ENCODE measurements around the gene RRP9.

Gene RRP9

DNA sequence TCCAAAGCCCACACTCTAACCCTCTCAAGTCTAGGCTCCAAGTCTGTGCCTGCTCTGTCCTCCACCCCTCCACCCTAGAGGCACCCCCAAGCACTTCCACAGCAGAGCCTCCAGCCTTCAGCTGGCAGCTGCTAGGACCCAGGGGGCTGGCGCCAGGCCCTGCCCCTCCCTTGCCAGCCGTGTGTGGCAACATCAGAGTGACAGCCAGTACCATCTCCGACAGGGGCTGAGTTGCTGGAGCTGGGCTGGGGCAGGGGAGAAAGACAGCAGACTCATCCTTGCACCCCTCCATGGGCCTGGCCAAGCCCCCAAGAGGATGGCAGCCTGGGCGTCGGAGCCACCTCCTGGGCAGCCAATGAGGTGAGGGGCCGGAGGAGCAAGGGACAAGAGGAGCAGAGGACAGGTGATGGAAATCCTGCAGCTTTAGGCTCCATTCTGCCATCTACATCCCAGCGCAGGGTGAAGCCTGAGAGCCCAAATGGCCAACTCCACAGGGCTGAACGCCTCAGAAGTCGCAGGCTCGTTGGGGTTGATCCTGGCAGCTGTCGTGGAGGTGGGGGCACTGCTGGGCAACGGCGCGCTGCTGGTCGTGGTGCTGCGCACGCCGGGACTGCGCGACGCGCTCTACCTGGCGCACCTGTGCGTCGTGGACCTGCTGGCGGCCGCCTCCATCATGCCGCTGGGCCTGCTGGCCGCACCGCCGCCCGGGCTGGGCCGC is 13.6 kb upstream of the RRP9 start, which contains the start of gene GPR62:
Gene GPR62 (plus strand): TSS at position 207 of the 718 bp plus-strand sequence. CDS start 272 bp downstream, at position 479.
- no peak for DNase-seq

DNA sequence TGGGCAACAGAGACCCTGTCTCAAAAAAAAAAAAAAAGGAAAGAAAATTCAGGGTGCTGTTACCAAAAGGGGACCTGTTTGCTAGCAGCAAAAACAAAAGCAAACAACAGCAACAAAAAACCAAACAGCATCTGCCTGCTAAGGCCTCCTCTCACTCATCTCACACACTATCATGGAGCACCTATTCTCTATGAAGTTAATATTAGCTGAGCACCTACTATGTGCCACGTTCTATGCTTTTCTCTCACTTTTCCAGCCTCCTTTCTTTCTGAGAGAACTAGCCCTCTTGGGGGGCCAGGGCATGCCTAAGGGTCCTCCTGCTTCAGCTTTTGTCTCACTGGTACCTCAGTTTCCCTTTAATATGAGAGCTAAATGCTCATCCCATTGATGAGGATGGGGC is 13.0 kb upstream of the RRP9 start:
- no peak for DNase-seq

DNA sequence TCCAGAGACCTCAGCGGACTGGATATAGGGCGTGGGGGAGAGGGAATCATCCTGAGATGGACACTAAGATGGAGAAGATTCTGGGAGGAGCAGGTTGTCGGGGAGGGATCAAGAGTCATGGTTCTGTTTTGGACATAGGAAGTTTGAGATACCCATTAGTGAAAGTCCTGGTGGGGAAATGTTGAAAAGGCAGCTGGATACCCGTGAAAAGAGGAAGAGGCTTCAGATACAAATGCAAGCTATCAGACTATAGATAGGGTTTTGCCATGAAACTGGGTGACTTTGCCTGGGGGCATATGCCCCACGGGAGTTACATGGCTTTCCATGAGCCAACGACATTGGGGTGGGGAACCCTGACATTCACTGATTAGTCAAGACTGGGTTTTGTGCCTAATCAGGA is 12.4 kb upstream of the RRP9 start:
- DNase-seq = no peak

DNA sequence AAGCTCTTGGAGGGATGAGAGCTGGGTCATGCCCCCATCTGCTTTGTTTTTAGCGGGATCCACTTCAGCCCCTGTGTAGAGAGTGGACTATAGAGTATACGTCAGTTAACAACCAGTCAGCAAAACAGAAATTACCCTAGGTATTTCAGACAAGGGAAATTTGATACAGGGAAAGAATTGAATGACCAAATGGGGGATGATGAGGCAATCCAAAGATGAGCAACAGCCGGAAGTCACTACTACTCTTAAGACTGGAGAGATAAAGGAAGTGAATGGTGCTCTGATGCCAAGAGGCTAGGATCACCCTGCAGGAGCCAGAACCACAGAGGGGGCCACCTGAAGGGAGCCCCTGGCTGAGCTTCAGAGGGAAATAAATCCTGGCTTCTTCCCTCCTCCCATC is 11.7 kb upstream of the RRP9 start:
- DNase-seq = no peak

DNA sequence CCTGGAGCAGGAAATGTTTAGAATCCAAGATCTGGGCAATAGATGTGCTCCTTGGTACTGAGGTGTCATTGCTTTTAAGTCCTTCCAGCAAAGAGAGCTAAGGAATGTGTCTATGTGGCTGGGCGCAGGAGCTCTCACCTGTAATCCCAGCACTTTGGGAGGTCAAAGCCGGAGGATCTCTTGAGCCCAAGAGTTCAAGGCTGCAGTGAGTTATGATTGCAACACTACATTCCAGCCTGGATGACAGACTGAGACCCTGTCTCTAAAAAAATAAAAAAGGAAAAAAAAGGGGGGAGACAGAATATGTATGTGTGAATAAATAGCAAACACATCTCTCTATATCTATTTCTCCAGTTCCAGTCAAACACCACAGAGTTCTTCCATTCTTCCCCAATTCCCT is 9.2 kb upstream of the RRP9 start:
- DNase-seq = no peak

DNA sequence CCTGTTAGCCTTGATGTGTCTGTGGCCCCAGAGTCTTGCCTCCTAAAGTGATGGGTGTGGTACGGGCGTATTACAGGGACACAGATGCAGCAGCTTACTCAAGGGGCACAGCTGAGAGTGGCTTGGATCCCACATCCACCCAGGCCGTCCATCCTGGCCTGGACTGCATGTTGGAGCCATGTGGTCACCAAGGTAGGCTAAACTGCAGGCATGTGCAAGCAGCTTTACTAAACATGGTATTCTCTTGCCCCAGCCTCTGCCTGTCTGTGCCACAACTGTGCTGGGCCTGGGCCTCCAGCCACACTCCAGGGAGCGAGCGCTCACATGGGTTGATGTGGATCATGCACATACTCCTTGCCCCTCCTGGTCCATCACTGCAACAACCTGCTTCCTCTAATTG is 7.4 kb upstream of the RRP9 start:
- DNase-seq = no peak

DNA sequence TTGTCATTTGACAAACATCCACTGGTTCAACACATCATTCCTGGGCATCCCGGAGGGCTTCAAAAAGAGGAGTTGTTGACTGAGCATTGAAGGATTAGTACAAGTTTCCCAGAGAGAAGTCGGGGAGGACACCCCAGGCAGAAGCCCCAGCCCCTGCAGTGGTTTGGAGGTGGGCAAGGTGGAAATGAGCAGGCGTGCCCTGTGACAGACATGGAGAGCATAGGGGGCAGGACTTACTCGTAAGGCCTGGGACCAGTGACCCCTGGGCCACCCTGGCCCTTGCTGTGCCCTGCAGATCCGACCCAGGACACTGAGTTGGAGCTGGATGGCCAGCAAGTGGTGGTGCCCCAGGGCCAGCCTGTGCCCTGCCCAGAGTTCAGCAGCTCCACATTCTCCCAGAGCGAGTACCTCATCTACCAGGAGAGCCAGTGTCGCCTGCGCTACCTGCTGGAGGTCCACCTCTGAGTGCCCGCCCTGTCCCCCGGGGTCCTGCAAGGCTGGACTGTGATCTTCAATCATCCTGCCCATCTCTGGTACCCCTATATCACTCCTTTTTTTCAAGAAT is 6.4 kb upstream of the RRP9 start:
- no peak for DNase-seq

DNA sequence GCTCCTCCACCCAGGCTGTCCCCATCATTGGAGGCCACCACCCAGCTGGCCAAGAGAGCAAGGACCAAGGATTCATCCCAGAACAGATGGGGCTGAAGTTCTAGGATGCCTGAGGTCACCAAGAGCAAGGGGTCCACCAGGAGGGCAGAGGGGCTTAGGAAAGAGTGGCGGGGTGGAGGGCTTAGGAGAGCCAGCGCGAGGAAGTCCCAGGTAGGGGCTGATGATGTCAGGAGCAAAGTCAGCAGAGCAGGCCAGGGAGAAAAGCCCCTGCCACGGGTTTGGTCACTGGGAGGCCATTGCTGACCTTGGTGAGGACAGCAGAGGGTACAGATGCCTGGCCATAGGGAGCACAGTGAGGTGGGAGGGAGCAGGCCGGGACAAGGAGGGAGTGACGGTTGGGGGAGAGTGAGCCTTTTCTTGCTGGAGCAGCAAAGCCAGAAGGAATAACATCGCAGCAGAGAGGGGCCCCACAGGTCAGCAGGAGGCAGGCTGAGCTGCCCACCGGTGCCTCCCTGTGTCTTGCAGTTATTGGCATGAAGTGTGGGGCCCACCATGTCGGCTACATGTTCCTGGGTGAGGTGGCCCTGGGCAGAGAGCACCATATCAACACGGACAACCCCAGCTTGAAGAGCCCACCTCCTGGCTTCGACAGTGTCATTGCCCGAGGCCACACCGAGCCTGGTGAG is 5.7 kb upstream of the RRP9 start:
- no peak for DNase-seq

DNA sequence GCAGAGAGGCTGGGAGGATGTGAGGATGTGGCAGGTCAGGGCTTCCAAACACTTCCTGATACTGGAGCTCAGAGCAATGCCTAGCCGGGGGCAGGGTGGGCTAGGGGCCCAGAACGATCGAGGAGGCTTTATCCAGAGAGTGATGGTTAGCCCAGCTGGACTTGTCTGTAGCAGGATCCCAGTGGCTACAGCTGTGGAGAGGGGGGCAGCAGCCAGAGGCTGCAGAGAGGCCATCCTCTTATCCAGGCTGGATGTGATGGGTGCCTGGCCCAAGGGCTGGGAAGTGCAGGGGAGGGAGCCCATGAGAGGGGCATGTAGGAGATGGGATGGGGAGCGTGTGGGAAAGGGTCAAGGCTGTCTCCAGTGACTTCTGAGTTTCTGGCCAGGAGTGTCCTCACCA is 5.1 kb upstream of the RRP9 start:
- DNase-seq = no peak

DNA sequence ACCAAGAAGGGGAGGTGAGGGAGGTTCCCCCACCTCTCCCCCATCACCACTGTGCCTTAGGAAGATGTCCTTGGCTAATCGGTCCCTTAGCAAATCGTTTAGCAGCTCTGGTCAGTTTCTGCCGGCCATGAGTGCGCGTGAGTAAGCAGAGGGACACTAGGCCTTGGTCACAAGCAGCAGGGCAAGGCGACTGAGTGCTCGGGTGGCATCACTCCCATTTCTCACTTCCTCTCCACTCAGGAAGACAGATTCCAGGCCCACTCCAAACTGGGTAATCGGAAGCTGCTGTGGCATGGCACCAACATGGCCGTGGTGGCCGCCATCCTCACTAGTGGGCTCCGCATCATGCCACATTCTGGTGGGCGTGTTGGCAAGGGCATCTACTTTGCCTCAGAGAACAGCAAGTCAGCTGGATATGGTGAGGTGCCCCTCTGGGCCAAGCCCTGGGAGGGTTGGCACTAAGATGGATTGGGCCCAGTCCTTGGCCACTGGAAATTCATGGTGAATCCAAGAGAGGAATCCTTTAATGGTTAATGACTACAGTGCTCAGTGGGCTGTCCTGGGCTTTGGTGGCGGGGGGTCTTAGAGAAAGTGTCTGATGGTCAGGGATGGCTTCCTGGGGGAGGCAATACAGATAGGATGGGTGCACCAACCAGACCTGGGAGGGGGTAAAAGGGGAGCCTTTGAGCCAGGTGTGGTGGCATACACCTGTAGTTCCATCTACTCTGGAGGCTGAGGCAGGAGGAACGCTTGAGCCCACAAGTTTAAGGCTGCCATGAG is 4.4 kb upstream of the RRP9 start:
- DNase-seq = no peak

DNA sequence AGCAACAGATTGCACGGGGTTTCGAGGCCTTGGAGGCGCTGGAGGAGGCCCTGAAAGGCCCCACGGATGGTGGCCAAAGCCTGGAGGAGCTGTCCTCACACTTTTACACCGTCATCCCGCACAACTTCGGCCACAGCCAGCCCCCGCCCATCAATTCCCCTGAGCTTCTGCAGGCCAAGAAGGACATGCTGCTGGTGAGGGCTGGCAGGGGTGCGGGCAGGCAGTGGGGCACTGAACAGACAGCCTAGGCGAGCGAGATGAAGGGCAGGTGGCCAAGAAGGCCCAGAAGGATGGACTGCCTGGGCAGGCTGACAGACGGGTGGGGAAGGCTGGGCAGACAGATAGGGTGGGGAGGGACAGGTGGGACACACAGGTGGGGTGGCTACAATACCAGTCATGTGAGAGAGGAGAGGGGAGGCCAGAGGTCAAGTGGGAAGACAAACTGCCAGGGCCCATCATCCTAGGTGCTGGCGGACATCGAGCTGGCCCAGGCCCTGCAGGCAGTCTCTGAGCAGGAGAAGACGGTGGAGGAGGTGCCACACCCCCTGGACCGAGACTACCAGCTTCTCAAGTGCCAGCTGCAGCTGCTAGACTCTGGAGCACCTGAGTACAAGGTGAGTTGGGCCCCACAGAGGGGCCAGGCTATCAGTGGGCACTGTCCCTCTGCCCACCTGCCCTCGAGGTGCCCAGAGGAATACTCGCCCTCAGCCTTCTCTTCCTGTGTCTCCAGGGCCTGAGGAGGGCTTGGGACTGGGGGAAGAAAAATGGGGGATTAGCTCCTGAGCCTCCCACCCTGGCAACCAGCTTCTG is 3.5 kb upstream of the RRP9 start:
- no peak for DNase-seq

DNA sequence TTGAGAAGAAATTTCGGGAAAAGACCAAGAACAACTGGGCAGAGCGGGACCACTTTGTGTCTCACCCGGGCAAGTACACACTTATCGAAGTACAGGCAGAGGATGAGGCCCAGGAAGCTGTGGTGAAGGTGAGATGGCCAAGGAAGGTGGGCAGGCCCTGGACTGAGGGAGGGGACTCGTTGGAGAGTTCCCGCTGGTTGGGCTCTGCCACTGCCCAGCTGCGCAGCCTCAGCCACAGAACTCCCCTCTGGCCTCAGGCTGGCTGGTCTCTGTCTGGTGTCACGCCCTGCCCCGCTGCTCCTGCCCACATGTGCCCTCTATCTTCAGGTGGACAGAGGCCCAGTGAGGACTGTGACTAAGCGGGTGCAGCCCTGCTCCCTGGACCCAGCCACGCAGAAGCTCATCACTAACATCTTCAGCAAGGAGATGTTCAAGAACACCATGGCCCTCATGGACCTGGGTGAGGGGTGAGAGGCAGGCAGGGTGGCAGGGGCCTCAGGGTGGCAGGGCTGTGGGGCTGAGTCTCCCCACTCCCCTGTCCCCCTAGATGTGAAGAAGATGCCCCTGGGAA is 2.8 kb upstream of the RRP9 start:
- DNase-seq = no peak

DNA sequence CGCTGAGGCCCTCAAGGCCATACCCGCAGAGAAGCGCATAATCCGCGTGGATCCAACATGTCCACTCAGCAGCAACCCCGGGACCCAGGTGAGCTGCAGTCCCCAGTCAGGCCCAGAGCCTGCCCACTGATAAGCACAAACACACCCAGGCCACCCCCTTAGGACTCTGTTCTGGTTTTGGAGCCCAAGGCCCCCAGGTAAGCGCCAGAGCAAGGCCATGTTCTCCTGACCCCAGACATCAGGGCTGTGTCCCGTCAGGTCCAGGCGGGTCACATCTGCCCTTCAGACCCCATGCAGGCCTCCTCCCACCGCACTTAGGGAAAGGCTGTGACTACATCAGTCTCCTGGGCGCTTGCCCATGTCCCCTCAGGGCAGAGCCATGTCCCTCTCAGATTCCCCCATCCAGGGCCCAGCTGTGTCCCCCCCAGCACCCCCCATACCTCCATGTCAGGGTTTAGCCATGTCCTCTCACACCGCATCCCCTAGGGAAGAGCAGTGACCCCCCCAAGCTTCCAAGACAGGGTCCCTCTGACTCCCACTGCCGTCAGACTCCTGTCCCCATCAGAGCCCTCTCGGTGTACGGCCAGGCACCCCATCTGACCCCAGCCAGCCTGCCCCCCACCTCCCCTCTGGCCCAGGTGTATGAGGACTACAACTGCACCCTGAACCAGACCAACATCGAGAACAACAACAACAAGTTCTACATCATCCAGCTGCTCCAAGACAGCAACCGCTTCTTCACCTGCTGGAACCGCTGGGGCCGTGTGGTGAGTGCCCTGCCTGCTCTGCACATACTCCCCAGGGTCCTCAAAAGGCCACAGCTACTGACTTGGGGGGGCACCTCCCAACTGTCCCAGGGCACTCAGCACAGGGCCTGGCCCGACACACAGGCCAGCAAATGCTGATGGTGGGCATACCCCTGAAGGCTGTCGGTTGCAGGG is 2.0 kb upstream of the RRP9 start:
- no peak for DNase-seq

DNA sequence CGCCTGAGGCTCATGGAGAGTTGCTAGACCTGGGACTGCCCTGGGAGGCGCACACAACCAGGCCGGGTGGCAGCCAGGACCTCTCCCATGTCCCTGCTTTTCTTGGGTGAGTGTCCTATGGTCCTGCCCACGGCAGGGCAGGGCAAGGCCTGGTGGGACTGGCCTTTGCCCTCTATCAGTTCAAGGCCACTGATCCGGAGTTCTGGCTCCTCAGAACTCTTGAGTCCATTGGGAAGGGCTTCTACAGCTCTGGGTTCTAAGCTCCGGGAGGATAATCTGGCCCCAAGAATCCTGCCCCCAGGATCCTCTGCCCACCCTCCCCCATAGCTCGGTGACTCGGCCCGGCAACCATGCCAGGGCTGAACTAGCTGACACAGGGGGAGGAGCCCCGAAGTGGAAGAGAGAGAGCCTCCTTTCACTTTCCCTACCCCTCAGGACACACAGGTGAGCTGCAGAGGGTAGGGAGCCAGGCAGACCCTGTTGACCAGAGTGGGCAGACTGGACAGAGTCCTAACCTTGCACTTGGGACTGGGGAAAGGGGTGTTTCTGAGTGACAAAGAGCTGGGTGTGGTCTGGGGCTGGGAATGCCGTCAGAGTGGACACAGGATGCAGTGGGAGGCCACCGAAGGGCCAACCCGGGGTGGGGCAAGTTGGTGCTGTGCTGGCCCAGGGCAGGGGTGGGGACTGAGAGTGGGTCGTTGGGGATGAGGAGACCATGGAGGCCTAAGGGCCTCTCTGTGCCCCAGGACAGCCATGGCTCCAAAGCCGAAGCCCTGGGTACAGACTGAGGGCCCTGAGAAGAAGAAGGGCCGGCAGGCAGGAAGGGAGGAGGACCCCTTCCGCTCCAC is 1.1 kb upstream of the RRP9 start:
- DNase-seq = no peak

DNA sequence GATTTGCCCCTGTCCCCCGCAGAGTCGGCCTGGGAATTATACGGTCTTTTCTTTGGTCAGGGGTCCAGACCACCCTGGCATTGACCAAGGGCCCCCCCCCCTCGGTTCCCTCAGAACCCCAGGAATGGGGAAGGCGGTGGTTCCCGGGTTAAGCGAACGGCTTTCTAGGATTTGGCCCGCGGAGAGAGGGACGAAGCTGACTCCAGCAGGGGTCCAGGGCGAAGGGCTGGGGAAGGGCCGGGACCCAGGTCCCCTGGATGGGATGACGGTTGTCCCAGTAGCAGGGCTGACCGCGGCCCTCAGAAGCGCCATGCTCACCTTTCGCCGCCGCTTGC is 274 bp downstream of the RRP9 start:
- DNase-seq = no peak

DNA sequence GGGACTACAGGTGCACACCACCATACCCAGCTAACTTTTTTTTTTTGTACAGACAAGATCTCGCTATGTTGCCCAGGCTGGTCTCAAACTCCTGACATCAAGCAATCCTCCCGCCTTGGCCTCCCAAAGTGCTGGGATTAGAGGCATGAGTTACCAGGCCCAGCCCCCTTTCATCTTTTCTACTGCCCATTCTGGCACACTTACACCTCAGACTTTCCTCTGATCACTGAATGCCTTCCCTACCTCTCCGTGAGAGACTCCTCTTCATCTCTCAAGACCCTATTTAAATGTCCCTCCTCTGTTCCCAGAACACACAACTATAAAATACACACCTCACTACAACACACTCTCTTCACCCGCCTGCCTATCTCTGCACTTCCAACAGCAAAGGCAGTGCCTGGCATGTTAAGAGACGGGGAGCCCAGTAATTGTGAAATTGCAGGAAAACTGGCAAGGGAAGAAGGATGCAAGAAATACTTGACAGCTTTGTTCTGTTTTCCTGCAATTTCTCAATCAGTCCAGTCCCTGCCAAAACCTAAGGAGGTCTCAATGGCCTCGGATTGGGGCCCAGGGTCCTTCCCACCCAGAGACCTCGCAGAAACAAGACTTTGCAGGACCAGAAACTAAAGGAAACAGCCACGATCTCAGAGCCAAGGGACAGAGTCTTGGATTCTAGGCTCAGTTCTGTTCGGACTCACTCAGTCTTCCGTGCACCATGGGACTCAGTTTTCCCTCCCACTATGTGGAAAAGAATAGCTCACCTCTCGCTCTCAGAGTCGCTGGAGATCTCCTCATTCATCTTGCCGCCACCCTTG is 849 bp downstream of the RRP9 start:
- no peak for DNase-seq

DNA sequence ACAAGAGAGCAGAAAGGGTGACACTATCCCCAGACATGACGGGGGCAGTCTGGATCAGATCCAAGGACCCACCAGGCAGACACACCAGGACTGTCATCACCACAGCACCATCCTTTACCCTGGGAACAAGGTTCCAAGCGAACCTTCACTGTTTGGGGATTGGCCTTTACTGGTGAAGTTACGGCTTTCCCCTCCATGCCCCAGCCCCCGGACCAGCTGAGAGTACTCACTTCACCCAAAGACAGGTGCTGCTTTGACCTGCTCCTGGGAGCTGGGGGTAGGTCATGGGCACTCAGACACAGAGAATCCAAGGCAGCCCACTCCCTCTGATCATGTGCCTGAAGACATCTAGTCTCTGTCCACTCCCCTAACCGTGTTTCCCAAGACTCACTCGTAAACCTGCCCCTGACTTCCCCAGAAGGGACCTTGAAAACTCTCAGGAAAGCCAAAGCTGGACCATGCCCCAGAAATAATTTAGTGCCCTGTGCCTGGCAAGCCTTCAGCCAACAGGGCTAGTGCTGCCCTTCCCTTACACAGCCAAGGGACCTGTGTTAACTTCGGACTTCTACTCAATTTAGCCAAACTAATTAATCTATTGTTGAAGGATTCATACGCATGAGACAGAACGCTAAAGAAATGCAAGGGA is 2.8 kb downstream of the RRP9 start:
- no peak for DNase-seq

DNA sequence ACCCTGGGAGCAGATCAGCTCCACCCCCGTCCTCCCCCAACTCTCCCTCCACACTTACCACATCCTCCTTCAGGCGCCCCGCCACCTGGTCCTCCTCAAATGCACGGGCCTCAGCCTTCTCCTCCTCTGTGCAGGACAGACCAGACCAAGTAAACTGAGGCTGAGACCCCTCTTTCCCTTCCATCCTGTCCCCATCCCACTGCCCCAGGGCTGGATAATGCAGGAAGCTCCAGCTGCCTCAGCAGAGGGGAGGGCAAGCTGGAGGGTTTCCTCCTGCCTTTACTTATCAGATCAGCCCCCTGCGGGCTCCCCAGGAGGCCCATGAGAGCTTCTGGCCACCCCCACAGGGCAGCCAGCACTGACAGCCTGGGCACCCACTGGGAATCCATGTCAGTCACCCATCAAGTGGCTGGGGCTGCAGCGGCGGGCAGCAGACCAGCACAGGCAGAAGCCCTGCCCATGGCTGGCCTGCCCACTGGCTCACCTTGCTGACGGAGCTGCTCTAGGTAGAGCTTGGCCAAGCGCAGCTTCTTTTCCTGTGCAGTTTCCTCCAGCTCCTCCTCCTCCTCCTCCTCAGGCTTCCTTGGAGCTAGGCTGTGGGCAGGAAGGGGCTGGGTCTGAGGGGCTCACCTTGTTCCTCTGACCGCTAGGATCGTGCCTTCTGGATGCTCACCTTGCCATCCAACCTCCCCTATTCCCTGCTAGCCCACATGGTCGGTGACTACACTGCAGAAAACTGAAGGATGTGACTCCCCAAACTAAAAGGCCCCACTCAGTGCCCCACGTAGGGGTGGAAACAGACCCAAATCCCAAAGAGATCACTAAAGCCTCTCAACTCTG is 3.9 kb downstream of the RRP9 start:
- DNase-seq = no peak
